ENCODE data around the gene COX4I2. TPM values are rescaled to one million over a fixed set of nuclear protein-coding genes. Genes with fewer than 3 reads are reported as not detected.

The COX4I2 gene
- total and polyA plus RNA-seq, 2 donors (not counting 1 experiment from before 2014, with no cell fraction given), result not detected

DNA sequence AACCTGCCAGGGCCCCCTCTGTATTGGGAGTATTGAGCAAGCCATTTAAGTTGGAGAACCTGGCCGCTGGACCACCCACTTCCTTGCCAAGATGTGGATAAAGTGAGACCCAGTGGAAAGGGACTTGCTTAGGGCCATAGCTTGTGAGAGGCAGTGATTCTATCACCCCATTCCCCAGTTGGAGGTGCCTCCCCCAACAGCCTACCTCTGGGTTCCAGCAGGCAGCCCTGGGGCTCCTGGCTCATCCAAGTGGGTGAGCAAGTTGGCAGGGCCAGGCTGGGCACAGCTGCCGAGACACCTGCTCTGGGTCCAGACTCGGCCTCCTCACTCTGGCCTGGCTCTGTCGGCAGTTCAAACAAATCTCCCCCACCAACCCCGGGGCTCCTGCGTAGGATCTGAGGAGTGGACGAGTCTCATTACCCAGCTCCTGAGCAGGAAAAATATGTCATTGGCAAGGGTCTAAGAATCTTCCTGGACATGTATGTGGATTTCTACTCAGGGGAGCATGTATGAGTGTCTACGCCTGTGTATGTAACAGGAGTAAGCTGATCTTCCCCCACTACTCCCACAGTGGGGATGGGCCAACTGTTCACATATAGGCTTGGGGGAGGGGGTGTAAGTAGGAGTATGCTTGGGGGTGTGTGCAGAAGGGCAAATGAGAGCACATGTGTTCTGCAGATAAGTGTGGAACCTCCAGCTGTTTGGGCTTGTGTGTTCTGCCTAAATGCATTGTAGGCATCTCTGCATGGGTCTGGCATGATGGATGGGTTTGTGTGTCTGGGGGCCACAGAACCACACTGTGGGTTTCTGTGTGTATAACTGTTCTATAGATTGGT, 30.7 kb upstream of the COX4I2 start:
- TF ChIP-seq, protein P1, sequence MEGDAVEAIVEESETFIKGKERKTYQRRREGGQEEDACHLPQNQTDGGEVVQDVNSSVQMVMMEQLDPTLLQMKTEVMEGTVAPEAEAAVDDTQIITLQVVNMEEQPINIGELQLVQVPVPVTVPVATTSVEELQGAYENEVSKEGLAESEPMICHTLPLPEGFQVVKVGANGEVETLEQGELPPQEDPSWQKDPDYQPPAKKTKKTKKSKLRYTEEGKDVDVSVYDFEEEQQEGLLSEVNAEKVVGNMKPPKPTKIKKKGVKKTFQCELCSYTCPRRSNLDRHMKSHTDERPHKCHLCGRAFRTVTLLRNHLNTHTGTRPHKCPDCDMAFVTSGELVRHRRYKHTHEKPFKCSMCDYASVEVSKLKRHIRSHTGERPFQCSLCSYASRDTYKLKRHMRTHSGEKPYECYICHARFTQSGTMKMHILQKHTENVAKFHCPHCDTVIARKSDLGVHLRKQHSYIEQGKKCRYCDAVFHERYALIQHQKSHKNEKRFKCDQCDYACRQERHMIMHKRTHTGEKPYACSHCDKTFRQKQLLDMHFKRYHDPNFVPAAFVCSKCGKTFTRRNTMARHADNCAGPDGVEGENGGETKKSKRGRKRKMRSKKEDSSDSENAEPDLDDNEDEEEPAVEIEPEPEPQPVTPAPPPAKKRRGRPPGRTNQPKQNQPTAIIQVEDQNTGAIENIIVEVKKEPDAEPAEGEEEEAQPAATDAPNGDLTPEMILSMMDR (IDR thresholded peaks at IDR 0.05), result no peak
- TF ChIP-seq EZH2 (IDR thresholded peaks at IDR 0.05; ENCODE audit: borderline replicate concordance, insufficient read depth, low read depth, low read length, poor library complexity, severe bottlenecking), result no peak
- Mint-ChIP-seq H3K27ac (no peak overlapping the region), H3K9me3 (ENCODE audit: insufficient read depth) (no peaks in the 10 kb centered on the region), H3K4me1 (peaks cover 29% of the 10 kb centered on the region), H3K27me3 (peaks cover 51% of the 10 kb centered on the region), H3K4me3 (peak overlapping the region; percentile 96)
- no peak overlapping the region for H3K4me3 ChIP-seq (ENCODE audit: control extremely low read depth in 1 of 5, extremely low read depth in 1 of 5, insufficient read depth in 1 of 5, low read depth in 2 of 5, low read length in 4 of 5)
- peaks cover 0 to 74% (median 39%) of the 10 kb centered on the region in 4 experiments for H3K27me3 ChIP-seq (replicated peaks in 1 of 4; ENCODE audit: control extremely low read depth in 1 of 4, control insufficient read depth in 3 of 4, insufficient read depth in 4 of 4, low read length in 3 of 4)
- DNase-seq (no peak), ATAC-seq (ENCODE audit: low read depth) (no peak)
- no peaks in the 10 kb centered on the region for H4K20me1 ChIP-seq (ENCODE audit: control insufficient read depth, insufficient read depth, low read length, poor library complexity, severe bottlenecking)
- no peaks in the 10 kb centered on the region for H3K79me2 ChIP-seq (ENCODE audit: control insufficient read depth, insufficient read depth, low read length)
- H3K4me1 ChIP-seq (ENCODE audit: control insufficient read depth in 2 of 2, insufficient read depth in 2 of 2, low read length in 2 of 2), result peaks cover 24 to 26% of the 10 kb centered on the region in 2 donors
- H3K36me3 ChIP-seq (replicated peaks in 1 of 2; ENCODE audit: control extremely low read depth in 1 of 2, control insufficient read depth in 1 of 2, extremely low read depth in 1 of 2, insufficient read depth in 2 of 2, low read length in 1 of 2), result no peaks in the 10 kb centered on the region
- no peak overlapping the region for H3K4me2 ChIP-seq (replicated peaks; ENCODE audit: low read depth, low read length, poor library complexity, severe bottlenecking)
- ChIA-PET CTCF (interaction anchor here (0.7 to 16.3 kb wide), 4 partner anchors 27 to 117 kb away, joined by 3 to 587 read pairs (median 169); no protein-coding TSS in a partner anchor), POLR2A (no interaction called here)
- H3K9ac ChIP-seq (ENCODE audit: low read length), result no peak overlapping the region
- 95% methylated on average over 6 of the region's 8 CpGs for WGBS (ENCODE audit: insufficient coverage)
- no peak overlapping the region for H2AFZ ChIP-seq (ENCODE audit: insufficient read depth, low read depth, low read length, poor library complexity, severe bottlenecking)
- no peak overlapping the region for H3K27ac ChIP-seq (ENCODE audit: low read length in 2 of 2)
- intact Hi-C loops (cut with micrococcal nuclease), result no loop called here
- H3K9me3 ChIP-seq (ENCODE audit: control extremely low read depth in 1 of 3, control insufficient read depth in 2 of 3, insufficient read depth in 1 of 3, low read length in 2 of 3), result peaks cover 0 to 4% (median 0%) of the 10 kb centered on the region in 3 donors
